ENCODE measurements around the gene CCL8.
A peak's percentile ranks its signal among the peaks of the same experiment; 100 is the strongest.
"Not testable (repeated sequence)": the region's sequence is repeated elsewhere in the genome, so short reads cannot be mapped to it uniquely, and the experiment has no call there.

CCL8 gene

DNA sequence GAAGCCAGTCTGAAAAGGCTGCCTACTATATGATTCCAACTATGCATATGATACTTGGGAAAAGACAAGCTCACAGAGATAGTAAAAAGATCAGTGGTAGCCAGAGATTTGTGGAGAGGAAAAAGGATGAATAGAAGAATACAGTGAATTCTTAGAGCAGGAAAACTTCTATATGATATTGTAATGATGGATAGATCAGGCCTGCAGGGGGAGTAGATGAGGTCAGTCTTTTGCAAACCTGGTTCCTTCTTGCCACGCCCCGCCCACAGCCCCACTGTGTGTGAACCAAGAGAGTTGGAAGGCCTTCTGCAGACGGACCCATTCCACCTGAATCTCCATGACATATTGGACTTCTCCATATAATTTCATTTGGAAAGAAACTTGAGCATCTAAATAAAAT lies 761 bp upstream of the CCL8 start:
- no peak for DNase-seq

DNA sequence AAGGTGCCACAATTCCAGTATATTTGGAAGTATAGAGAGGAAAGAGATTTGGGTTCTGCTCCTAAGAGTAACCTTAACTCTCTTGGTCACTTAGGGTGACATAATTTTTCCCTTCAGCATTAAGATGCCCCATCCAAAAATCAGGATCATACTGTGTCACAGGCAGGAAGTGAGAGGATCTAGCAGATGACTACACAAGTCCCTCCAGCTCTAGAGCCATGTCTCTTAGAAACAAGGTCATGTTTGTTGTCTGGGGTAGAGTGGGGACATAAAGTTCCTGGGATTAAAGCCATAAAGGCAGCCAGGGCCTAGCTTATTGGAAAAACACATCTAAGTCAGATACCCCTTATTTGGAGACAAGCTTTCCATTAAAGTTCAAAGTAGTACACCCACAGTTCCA lies 2.7 kb downstream of the CCL8 start:
- DNase-seq = no peak

- not testable (repeated sequence) for DNase-seq
These were observed 8.3 kb downstream of the CCL8 start for GRCh38 chr17:34327580-34327979.

GRCh38 chr17:34337701-34338100 lies 18.5 kb downstream of the CCL8 start:
- no peak for DNase-seq

- DNase-seq = no peak
These were observed 20.0 kb downstream of the CCL8 start for GRCh38 chr17:34339138-34339770.

- no peak for DNase-seq
These were observed 22.7 kb downstream of the CCL8 start for GRCh38 chr17:34341916-34342315.

DNA sequence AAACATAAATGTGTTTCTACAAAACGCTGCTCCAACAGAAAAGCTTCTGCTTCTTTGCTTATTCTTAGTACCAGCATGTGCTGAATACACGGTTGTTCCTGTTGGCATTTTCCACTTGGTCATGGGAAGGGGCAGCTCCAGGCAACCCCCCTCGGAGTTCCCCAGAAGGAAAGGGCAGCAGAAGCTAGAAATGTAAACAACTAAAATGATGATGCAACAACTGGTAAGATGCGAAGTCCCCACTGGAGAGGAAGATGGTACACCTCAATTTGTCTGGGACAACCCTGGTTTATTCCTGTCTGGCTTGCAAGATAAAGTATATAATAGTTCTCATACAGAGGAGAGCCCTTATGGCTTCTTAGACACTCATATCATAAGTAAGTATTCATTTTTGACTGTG lies 27.8 kb downstream of the CCL8 start:
- DNase-seq = no peak

DNA sequence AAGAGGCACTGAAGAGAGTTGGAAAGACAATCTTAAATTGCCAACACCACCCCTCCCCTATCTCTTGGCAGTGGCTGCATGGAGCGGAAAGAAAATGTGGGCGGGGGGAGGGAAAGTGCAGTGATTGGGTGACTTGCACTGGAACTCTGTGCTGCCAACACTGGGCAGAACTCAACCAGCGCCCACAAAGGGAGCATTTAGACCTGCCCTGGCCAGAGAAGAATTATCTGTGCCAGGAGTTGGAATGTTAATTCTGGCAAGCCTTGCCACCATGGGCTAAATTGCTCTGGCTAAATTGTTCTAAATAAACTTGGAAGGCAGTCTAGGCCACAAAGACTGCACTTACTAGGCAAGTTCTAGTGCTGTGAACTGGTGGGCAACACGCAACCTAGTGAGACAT lies 30.5 kb downstream of the CCL8 start:
- DNase-seq = no peak

- DNase-seq = no peak
These were observed 31.9 kb downstream of the CCL8 start for GRCh38 chr17:34351096-34351495.

GRCh38 chr17:34352191-34352590 lies 33.0 kb downstream of the CCL8 start:
- no peak for DNase-seq

GRCh38 chr17:34354637-34355036 lies 35.4 kb downstream of the CCL8 start:
- DNase-seq = no peak

DNA sequence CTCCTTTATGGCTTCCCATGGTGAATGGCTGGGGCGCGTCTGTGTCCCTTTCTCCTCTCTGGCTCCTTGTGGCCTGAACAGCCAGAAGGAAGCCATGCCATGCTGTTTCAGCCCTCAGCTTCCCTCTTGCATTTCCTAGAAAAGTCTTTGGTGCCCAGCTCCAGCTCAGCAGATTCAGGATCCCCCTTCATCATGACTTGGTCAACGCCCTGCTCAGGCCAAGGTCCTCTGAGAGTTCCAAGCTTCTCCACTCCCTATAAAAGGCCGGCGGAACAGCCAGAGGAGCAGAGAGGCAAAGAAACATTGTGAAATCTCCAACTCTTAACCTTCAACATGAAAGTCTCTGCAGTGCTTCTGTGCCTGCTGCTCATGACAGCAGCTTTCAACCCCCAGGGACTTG lies 37.0 kb downstream of the CCL8 start, which contains the start of gene CCL13:
TSS of gene CCL13 (plus strand) at position 287 of the 400 bp plus-strand sequence. CDS start at position 334, 47 bp downstream.
- DNase-seq = no peak

DNA sequence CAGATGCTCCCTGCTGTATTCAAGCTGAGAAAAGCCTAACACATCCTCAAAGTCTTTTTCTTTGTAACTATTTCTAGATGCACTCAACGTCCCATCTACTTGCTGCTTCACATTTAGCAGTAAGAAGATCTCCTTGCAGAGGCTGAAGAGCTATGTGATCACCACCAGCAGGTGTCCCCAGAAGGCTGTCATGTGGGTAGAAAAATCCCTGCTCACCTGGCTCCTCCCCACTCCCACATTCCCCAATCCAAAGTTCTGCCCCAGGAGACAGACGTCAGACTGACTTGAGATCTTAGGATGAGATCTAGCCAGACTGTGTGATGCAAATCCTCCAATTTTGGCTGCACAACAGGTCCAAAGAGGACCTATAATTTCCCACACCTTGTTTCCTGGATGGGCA lies 38.2 kb downstream of the CCL8 start:
- no peak for DNase-seq

- no peak for DNase-seq
These were observed 39.4 kb downstream of the CCL8 start for GRCh38 chr17:34358631-34359030.

DNA sequence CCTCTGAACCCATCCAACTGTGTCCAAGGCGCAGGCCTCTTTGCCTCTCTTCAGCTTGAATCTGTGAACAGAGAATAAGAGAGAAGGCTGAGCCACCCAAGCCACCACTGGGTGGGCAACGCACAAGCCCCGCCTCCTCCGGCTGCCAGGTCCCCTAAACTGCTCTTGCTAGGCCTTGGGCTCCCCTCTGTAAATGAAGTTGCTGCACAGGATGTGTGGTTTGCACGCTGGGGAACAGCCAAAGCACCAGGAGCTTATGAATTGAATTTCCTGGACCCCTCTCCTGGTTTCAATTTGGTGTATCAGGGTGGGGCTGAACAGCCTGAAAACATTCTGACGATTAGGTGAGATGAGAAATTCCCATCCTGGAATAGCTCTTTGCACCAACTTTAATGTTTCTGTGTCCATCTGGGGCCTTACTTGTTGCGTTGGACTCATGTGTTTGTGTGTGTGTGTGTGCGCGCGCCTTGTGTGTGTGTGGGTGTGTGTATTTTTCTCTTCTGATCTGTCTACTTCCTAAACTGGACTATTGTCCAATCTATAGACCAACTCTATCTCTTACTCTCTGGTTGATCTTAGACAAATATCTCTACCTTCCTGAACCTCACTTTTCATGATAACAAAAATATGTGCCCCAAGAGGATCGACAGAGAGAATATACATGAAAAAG lies 41.5 kb downstream of the CCL8 start:
- no peak for DNase-seq

DNA sequence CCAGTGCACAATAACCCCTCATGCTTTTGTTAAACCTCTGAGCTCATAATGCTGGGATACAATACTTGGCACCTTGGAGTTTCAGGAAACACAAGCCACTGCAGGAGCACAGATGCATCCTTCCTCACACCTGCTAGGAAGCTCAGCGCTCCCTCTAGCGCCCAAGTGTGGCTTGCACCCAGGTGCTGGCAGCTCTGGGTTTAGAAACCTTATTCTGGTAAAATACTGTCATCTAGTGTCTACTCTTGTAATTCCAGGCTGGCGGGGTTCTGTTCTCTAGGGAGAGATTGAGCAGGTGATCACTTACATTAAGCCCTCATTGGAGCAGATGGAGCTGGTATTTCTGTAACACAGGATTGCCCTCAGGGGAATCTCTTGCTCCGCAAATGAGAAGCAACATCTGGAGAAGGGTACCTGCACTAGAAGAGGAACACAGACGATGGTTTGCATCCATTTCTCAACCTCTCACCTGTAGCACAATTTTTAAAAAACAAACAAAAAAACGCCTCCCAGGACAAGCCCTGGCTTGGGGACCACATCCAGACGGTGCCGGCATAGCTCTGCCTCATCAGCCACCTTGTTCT lies 42.3 kb downstream of the CCL8 start:
- DNase-seq = peak; percentile 75

DNA sequence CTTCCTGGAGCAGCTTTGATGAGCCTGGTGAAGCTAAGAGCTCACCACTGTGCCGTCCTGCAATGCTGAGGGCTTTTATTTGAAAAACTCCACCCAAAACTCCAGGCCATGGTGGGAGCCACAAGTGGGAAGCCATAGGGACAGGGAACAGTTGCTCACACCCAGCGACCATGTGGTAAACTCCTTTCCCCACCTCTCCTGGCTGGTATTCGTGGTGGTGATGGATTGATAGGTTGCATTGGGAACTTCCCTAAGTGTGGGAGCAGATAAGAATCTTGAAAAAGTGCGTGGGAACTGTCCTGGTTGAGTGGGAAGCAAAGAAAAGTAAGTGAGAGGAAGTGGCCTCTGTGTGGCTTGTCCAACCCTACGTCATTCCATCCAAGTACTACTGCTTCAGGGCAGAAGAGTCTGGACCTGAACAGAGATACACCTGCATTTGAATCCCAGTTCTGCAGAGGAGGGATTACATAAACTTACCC lies 44.0 kb downstream of the CCL8 start, which contains the start of gene CCL1:
TSS of gene CCL1 (minus strand) at position 51 of the 479 bp plus-strand sequence. CDS start 72 bp downstream, outside the sequence.
- no peak for DNase-seq

DNA sequence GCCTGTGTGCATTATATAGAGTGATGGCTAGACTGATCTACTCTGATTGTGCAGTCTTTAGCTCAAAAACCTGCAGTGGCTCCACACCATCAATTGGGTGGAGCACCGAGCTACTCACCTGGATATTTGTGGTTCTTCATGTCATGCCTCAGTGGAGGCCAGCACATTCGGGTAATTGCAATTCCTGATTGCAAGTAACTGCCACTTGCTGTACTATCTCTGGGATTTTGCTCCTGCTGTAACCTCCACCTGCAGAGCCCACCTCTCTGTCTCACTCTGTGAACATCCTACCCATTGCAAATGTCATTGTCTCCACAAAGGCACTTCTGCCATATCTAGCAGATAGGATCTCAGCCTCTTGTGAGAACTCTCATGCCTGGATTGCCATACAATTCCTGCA lies 45.5 kb downstream of the CCL8 start:
- no peak for DNase-seq

DNA sequence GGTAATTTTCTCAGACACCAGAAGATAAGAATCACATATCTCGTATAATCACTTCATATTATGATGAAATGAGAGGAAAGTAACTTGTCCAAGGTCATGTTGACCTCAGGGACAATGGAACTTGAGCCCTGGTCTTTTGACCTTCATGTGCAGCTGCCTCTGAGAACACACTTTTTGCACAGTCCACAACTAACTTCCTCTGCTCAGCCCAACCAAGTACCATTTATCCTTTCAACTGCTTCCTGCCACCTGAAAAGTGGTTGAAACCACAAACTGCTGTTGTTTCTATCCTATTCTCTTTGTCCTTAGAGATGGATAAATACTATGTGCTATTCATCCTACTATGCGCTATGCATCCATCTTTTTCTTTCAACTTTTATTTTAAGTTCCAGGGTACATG lies 46.1 kb downstream of the CCL8 start:
- DNase-seq = no peak

DNA sequence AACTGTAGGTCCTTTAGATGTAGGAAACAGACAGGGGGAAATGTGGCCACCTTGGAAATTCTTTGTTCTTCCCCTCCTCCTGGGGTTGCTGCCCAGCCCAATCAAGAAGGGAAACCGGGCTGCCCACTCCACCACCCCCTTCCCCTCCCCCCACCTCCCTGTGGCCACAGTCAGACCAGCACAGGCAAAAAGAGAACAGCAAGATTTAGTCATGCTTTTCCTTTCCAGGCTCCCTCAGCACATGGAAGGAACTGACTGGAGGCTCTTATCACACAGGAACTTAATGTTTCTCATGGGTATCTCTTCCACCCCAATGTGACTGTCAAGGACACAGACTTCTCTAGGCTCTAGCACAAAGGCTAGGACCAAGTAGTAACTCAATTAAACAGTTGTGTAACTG lies 46.8 kb downstream of the CCL8 start:
- no peak for DNase-seq

GRCh38 chr17:34366529-34367107 lies 47.4 kb downstream of the CCL8 start:
- no peak for DNase-seq

- no peak for DNase-seq
These were observed 48.4 kb downstream of the CCL8 start for GRCh38 chr17:34367486-34368195.
